Measurements from ENCODE around the gene PDIA5. TPM values are rescaled to one million over a fixed set of nuclear protein-coding genes. Genes with fewer than 3 reads are reported as not detected.

PDIA5 gene
- total and polyA plus RNA-seq, 2 of the 4 experiments (the other 2 are of a cell fraction): 19.4 to 42.0 TPM

GRCh38 chr3:123068601-123069381 is 2.0 kb downstream of the PDIA5 start:
- intact Hi-C loops (cut with micrococcal nuclease): no loop called here
- no peak for TF ChIP-seq MAFK (IDR thresholded peaks at IDR 0.05; ENCODE audit: low read depth, low read length)
- TF ChIP-seq, protein P1, sequence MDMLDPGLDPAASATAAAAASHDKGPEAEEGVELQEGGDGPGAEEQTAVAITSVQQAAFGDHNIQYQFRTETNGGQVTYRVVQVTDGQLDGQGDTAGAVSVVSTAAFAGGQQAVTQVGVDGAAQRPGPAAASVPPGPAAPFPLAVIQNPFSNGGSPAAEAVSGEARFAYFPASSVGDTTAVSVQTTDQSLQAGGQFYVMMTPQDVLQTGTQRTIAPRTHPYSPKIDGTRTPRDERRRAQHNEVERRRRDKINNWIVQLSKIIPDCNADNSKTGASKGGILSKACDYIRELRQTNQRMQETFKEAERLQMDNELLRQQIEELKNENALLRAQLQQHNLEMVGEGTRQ (IDR thresholded peaks at IDR 0.05; ENCODE audit: low read depth, low read length): no peak
- TF ChIP-seq CHD1 (IDR thresholded peaks at IDR 0.05; ENCODE audit: low read depth, low read length): no peak
- no peak for TF ChIP-seq CEBPB (IDR thresholded peaks at IDR 0.05; ENCODE audit: low read depth, low read length)
- TF ChIP-seq ELK1 (IDR thresholded peaks at IDR 0.05; ENCODE audit: borderline replicate concordance, low read depth, low read length): no peak
- no peak for TF ChIP-seq RFX5 (IDR thresholded peaks at IDR 0.05; ENCODE audit: low read depth, low read length)
- TF ChIP-seq, protein P2, sequence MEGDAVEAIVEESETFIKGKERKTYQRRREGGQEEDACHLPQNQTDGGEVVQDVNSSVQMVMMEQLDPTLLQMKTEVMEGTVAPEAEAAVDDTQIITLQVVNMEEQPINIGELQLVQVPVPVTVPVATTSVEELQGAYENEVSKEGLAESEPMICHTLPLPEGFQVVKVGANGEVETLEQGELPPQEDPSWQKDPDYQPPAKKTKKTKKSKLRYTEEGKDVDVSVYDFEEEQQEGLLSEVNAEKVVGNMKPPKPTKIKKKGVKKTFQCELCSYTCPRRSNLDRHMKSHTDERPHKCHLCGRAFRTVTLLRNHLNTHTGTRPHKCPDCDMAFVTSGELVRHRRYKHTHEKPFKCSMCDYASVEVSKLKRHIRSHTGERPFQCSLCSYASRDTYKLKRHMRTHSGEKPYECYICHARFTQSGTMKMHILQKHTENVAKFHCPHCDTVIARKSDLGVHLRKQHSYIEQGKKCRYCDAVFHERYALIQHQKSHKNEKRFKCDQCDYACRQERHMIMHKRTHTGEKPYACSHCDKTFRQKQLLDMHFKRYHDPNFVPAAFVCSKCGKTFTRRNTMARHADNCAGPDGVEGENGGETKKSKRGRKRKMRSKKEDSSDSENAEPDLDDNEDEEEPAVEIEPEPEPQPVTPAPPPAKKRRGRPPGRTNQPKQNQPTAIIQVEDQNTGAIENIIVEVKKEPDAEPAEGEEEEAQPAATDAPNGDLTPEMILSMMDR (conservative IDR thresholded peaks at IDR 0.05; ENCODE audit: low read depth, low read length): no peak
- no peak for TF ChIP-seq POLR2A (IDR thresholded peaks at IDR 0.05; ENCODE audit: low read depth, low read length)
- no peak for TF ChIP-seq RAD21 (IDR thresholded peaks at IDR 0.05; ENCODE audit: low read length)
- no peak for TF ChIP-seq NFE2L2 (IDR thresholded peaks at IDR 0.05; ENCODE audit: low read depth, low read length)
- no peak for TF ChIP-seq FOS (IDR thresholded peaks at IDR 0.05; ENCODE audit: low read depth, low read length)
- no peak for TF ChIP-seq SMC3 (IDR thresholded peaks at IDR 0.05; ENCODE audit: low read depth, low read length)
- no peak for TF ChIP-seq RCOR1 (IDR thresholded peaks at IDR 0.05; ENCODE audit: insufficient replicate concordance, low read length)
- no peak for TF ChIP-seq MAZ (IDR thresholded peaks at IDR 0.05; ENCODE audit: borderline replicate concordance, low read depth, low read length)
- TF ChIP-seq MXI1 (IDR thresholded peaks at IDR 0.05; ENCODE audit: borderline replicate concordance, low read depth, low read length): no peak

More at GRCh38 chr3:123068601-123069381, 2.0 kb downstream of the PDIA5 start:
- Histone ChIP-seq H2BK20ac (ENCODE audit: low read depth, low read length) (no peak overlapping the region), H3K56ac (ENCODE audit: extremely low read depth, insufficient read depth, low read length) (no peak overlapping the region), H4K20me1 (ENCODE audit: insufficient read depth, low read length) (peaks cover 48% of the 10 kb centered on the region), H3K14ac (replicated peaks; ENCODE audit: low read depth, low read length) (peak overlapping the region; percentile 89), H4K91ac (ENCODE audit: insufficient read depth, low read depth, low read length) (no peak overlapping the region), H3K4me3 (ENCODE audit: insufficient read depth, low read depth, low read length) (no peak overlapping the region), H3K9ac (ENCODE audit: low read depth, low read length) (no peak overlapping the region), H3K4ac (ENCODE audit: low read depth, low read length) (no peak overlapping the region), H3K9me1 (ENCODE audit: insufficient read depth, low read length) (peaks cover 21% of the 10 kb centered on the region), H2BK120ac (ENCODE audit: low read depth, low read length) (no peak overlapping the region), H2AFZ (replicated peaks; ENCODE audit: low read length, poor library complexity) (peak overlapping the region; percentile 87), H3K9me3 (ENCODE audit: control insufficient read depth, insufficient read depth, low read length) (no peaks in the 10 kb centered on the region), H3K27ac (ENCODE audit: insufficient read depth, low read length) (no peak overlapping the region), H2AK9ac (replicated peaks; ENCODE audit: low read depth, low read length, poor library complexity) (peak overlapping the region; percentile 93), H3K79me1 (ENCODE audit: low read depth in 1 of 2, low read length in 2 of 2) (peaks cover 27 to 63% of the 10 kb centered on the region in 2 experiments), H2BK5ac (ENCODE audit: low read depth, low read length, poor library complexity, severe bottlenecking) (no peak overlapping the region), H2BK15ac (ENCODE audit: low read depth, low read length) (no peak overlapping the region), H3K4me2 (ENCODE audit: low read depth, low read length) (peak overlapping the region; percentile 47), H4K5ac (ENCODE audit: low read depth, low read length) (no peak overlapping the region), H4K8ac (ENCODE audit: low read depth in 2 of 2, low read length in 2 of 2) (no peak overlapping the region; a peak in 1 of 4 replicates), H3K23ac (ENCODE audit: low read depth, low read length) (peak overlapping the region; percentile 18; the same call in 1 of the 2 replicates), H3K27me3 (ENCODE audit: control insufficient read depth, insufficient read depth, low read length) (peaks cover 6% of the 10 kb centered on the region), H3K4me1 (ENCODE audit: control insufficient read depth, insufficient read depth, low read length) (peaks cover 8% of the 10 kb centered on the region), H2AK5ac (ENCODE audit: low read depth, low read length) (peak overlapping the region; percentile 40; the same call in 1 of the 2 replicates), H3K36me3 (ENCODE audit: control insufficient read depth, insufficient read depth, low read length) (no peaks in the 10 kb centered on the region), H3K18ac (ENCODE audit: low read depth, low read length) (no peak overlapping the region)
- ChIA-PET CTCF (interaction anchor here (1.4 kb wide), 1 partner anchor 314 kb away, joined by 3 read pairs; no protein-coding TSS in a partner anchor), POLR2A (ENCODE audit: unreplicated experiment) (no interaction called here)
- in situ Hi-C loops (cut with MboI; ENCODE audit: low sequenced_read_pairs) (no loop called here), dilution Hi-C loops (cut with HindIII; ENCODE audit: low sequenced_read_pairs, unreplicated experiment) (no loop called here)
- 80% methylated on average over 1 of the region's 12 CpGs; no CpG with 5 or more reads in 1 of the 2 experiments for WGBS, 2 experiments (ENCODE audit: extremely low coverage in 2 of 2, insufficient read length in 1 of 2)
- ATAC-seq (ENCODE audit: low read depth) (no peak), DNase-seq (no peak)
- BruUV-seq (replicated peaks): no TSS peak
